Parathyroid adenoma (tissue), 2 donors: ENCODE measurements around the gene SUB1.

ENCODE experiments used
- H2AFZ ChIP-seq: fragments of 300-600 bp; sonication (generic); one replicate; pipeline ENCODE4 v1.7.0; 2017; ENCODE audit warnings: antibody characterized with exemption, mild to moderate bottlenecking
- H3K27ac ChIP-seq: fragments of 300-600 bp; sonication (generic); one replicate; pipeline ENCODE4 v1.7.0; 2017
- H3K27me3 ChIP-seq: fragments of 300-600 bp; sonication (generic); one replicate; pipeline ENCODE4 v1.7.0; 2017; ENCODE audit warnings: low read length; ENCODE audit not compliant: control insufficient read depth, insufficient read depth
- H3K36me3 ChIP-seq: fragments of 300-600 bp; sonication (generic); one replicate; pipeline ENCODE4 v1.7.0; 2017; ENCODE audit warnings: low read length; ENCODE audit not compliant: control insufficient read depth, insufficient read depth
- H3K4me1 ChIP-seq: fragments of 300-600 bp; sonication (generic); one replicate; pipeline ENCODE4 v1.7.0; 2017; ENCODE audit warnings: control low read depth
- H3K4me2 ChIP-seq: fragments of 300-600 bp; sonication (generic); one replicate; pipeline ENCODE4 v1.7.0; 2017; ENCODE audit warnings: low read length
- H3K4me3 ChIP-seq: fragments of 300-600 bp; sonication (generic); one replicate; pipeline ENCODE4 v1.7.0; 2017; ENCODE audit warnings: low read depth, low read length
- H3K79me2 ChIP-seq: fragments of 300-600 bp; sonication (generic); one replicate; pipeline ENCODE4 v1.7.0; 2017; ENCODE audit warnings: control low read depth
- H3K9ac ChIP-seq: fragments of 300-600 bp; sonication (generic); one replicate; pipeline ENCODE4 v1.7.0; 2017; ENCODE audit warnings: mild to moderate bottlenecking
- H3K9me3 ChIP-seq: fragments of 300-600 bp; sonication (generic); one replicate; pipeline ENCODE4 v1.7.0; 2017; ENCODE audit warnings: low read length; ENCODE audit not compliant: control insufficient read depth
- CTCF ChIP-seq: fragments of 300-600 bp; sonication (generic); IDR thresholded peaks from one replicate; pipeline ENCODE4 v1.7.0; 2017; ENCODE audit warnings: antibody characterized with exemption, mild to moderate bottlenecking
- donor health status: primary hyperparathyroidism.

Gene SUB1

GRCh38 chr5:32613050-32613672 is 27.8 kb downstream of the SUB1 start:
- Histone ChIP-seq H3K9ac (no peak overlapping the region), H3K4me3 (no peak overlapping the region), H3K27me3 (no peaks in the 10 kb centered on the region), H3K27ac (no peak overlapping the region), H2AFZ (peak overlapping the region; percentile 52), H3K9me3 (no peaks in the 10 kb centered on the region), H3K79me2 (no peaks in the 10 kb centered on the region), H3K36me3 (no peaks in the 10 kb centered on the region), H3K4me2 (no peak overlapping the region), H3K4me1 (peaks cover 11% of the 10 kb centered on the region)
- TF ChIP-seq CTCF: peak; percentile 97

- H3K27ac ChIP-seq: no peak overlapping the region
- TF ChIP-seq CTCF: no peak
- H2AFZ ChIP-seq: no peak overlapping the region
- H3K9me3 ChIP-seq: no peaks in the 10 kb centered on the region
- no peaks in the 10 kb centered on the region for H3K27me3 ChIP-seq
- H3K4me1 ChIP-seq: peaks cover 11% of the 10 kb centered on the region
- no peak overlapping the region for H3K4me3 ChIP-seq
- no peaks in the 10 kb centered on the region for H3K36me3 ChIP-seq
- no peak overlapping the region for H3K4me2 ChIP-seq
- H3K79me2 ChIP-seq: no peaks in the 10 kb centered on the region
- H3K9ac ChIP-seq: no peak overlapping the region
Measured at GRCh38 chr5:32615236-32615635, 29.9 kb downstream of the SUB1 start.

GRCh38 chr5:32618962-32619361 is 33.6 kb downstream of the SUB1 start:
- H2AFZ ChIP-seq: no peak overlapping the region
- H3K27me3 ChIP-seq: no peaks in the 10 kb centered on the region
- no peaks in the 10 kb centered on the region for H3K4me1 ChIP-seq
- no peaks in the 10 kb centered on the region for H3K9me3 ChIP-seq
- H3K79me2 ChIP-seq: no peaks in the 10 kb centered on the region
- H3K9ac ChIP-seq: no peak overlapping the region
- no peak for TF ChIP-seq CTCF
- no peak overlapping the region for H3K27ac ChIP-seq
- no peaks in the 10 kb centered on the region for H3K36me3 ChIP-seq
- H3K4me3 ChIP-seq: no peak overlapping the region
- no peak overlapping the region for H3K4me2 ChIP-seq

- Histone ChIP-seq H3K4me3 (no peak overlapping the region), H3K4me1 (no peaks in the 10 kb centered on the region), H3K27ac (no peak overlapping the region), H3K9me3 (no peaks in the 10 kb centered on the region), H2AFZ (no peak overlapping the region), H3K27me3 (no peaks in the 10 kb centered on the region), H3K4me2 (no peak overlapping the region), H3K36me3 (no peaks in the 10 kb centered on the region), H3K9ac (no peak overlapping the region), H3K79me2 (no peaks in the 10 kb centered on the region)
- TF ChIP-seq CTCF: no peak
Measured at GRCh38 chr5:32621256-32621655, 35.9 kb downstream of the SUB1 start.

GRCh38 chr5:32625106-32625505 is 39.7 kb downstream of the SUB1 start:
- H2AFZ ChIP-seq: no peak overlapping the region
- TF ChIP-seq CTCF: no peak
- H3K79me2 ChIP-seq: no peaks in the 10 kb centered on the region
- H3K27me3 ChIP-seq: no peaks in the 10 kb centered on the region
- no peak overlapping the region for H3K4me2 ChIP-seq
- no peaks in the 10 kb centered on the region for H3K9me3 ChIP-seq
- no peak overlapping the region for H3K4me3 ChIP-seq
- H3K27ac ChIP-seq: no peak overlapping the region
- no peaks in the 10 kb centered on the region for H3K36me3 ChIP-seq
- H3K9ac ChIP-seq: no peak overlapping the region
- H3K4me1 ChIP-seq: peaks cover 4% of the 10 kb centered on the region
